Suprapubic skin (tissue), 4 donors: ENCODE results near the gene AZI2. TPM values are rescaled to one million over a fixed set of nuclear protein-coding genes. Genes with fewer than 3 reads are reported as not detected.

Experiments used
- DNase-seq, 2 donors: peaks; one replicate each; pipeline ENCODE4 v3.0.0-alpha.2; 2019; ENCODE audit warnings: low spot score in 2 of 2
- H3K27ac ChIP-seq: fragments of 200-600 bp; sonication (generic); one replicate; pipeline ENCODE4 v1.5.1; 2019
- H3K27me3 ChIP-seq: fragments of 200-600 bp; sonication (generic); one replicate; pipeline ENCODE4 v1.5.1; 2019
- H3K36me3 ChIP-seq: fragments of 200-600 bp; sonication (generic); one replicate; pipeline ENCODE4 v1.5.1; 2019
- H3K4me1 ChIP-seq: fragments of 200-600 bp; sonication (generic); one replicate; pipeline ENCODE4 v1.5.1; 2019
- H3K4me3 ChIP-seq: fragments of 200-600 bp; sonication (generic); one replicate; pipeline ENCODE4 v1.5.1; 2019; ENCODE audit warnings: mild to moderate bottlenecking
- H3K9me3 ChIP-seq: fragments of 200-600 bp; sonication (generic); one replicate; pipeline ENCODE4 v1.5.1; 2019
- CTCF ChIP-seq, 2 donors: fragments of 200-600 bp in 1 of 2; fragments of 450-650 bp in 1 of 2; sonication (generic) in 1 of 2; IDR thresholded peaks; one replicate each; pipeline ENCODE4 v1.5.1; 2016 to 2019; ENCODE audit warnings: antibody characterized with exemption in 2 of 2, mild to moderate bottlenecking in 1 of 2, moderate library complexity in 1 of 2
- EP300 ChIP-seq: sonication (generic); formaldehyde crosslinking; IDR thresholded peaks from one replicate; pipeline ENCODE4 v1.6.1; 2017; ENCODE audit warnings: antibody characterized with exemption
- POLR2A ChIP-seq, 2 donors: fragments of 450-650 bp; IDR thresholded peaks; one replicate each; pipeline ENCODE4 v1.6.1; 2017; ENCODE audit warnings: antibody characterized with exemption in 2 of 2, mild to moderate bottlenecking in 2 of 2, moderate library complexity in 2 of 2
- POLR2AphosphoS5 ChIP-seq, 3 donors: sonication (generic); formaldehyde crosslinking; IDR thresholded peaks; one replicate each; pipeline ENCODE4 v1.6.1; 2017; ENCODE audit warnings: antibody characterized with exemption in 3 of 3
- WGBS: methylation state at CpG from one replicate; pipeline ENCODE4 v1.1.5; 2018; 5-methylcytosine and 5-hydroxymethylcytosine counted together
- total RNA-seq, 4 donors: library from RNA; depleted of rRNA; stranded (reverse); fragments of >200 nt; gene quantifications; one replicate each; pipeline ENCODE4 v1.1.0, GENCODE V29; 2016

AZI2 gene
- total RNA-seq, 4 donors from 2014 or later: 49.0 to 82.2 (median 57.6) TPM

- no peak for DNase-seq
- Histone ChIP-seq H3K4me3 (peak overlapping the region; percentile 79), H3K4me1 (peaks cover 39% of the 10 kb centered on the region), H3K27ac (peak overlapping the region; percentile 99), H3K9me3 (peaks cover 14% of the 10 kb centered on the region), H3K27me3 (no peaks in the 10 kb centered on the region), H3K36me3 (peaks cover 18% of the 10 kb centered on the region)
- no peak for TF ChIP-seq POLR2AphosphoS5 (IDR thresholded peaks at IDR 0.05)
- TF ChIP-seq POLR2A (IDR thresholded peaks at IDR 0.05): no peak
- no peak for TF ChIP-seq CTCF (IDR thresholded peaks at IDR 0.05)
- TF ChIP-seq EP300: no peak
- 19% methylated on average over 13 of the region's 13 CpGs for WGBS
Observed at GRCh38 chr3:28349469-28350000, 911 bp upstream of the AZI2 start.

DNA sequence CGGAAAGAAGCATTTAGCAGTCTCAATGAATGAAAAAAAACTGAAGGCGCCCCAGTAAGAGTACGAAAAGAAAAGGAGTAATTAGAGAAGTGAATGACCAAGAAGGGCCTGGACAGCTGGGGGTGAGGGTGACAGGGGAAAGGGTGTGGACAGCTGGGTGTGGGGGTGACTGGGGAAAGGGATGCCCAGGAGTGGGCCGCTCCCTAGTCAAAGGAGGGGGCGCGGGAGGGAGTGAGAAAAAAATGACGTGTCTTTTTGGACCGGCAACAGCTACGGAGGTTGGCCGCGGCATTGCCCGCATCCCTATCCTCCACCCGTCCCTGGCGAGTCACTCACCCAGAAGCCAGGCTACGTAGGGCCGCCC is 377 bp downstream of the AZI2 start:
- TF ChIP-seq POLR2A (IDR thresholded peaks at IDR 0.05): no peak
- TF ChIP-seq CTCF (IDR thresholded peaks at IDR 0.05): no peak
- TF ChIP-seq EP300: no peak
- TF ChIP-seq POLR2AphosphoS5 (IDR thresholded peaks at IDR 0.05): no peak
- WGBS: under 1% methylated on average over 14 of the region's 16 CpGs
- Histone ChIP-seq H3K9me3 (peaks cover 6% of the 10 kb centered on the region), H3K27ac (peak overlapping the region; percentile 99), H3K4me1 (peaks cover 51% of the 10 kb centered on the region), H3K36me3 (peaks cover 11% of the 10 kb centered on the region), H3K4me3 (peak overlapping the region; percentile 79), H3K27me3 (no peaks in the 10 kb centered on the region)
- DNase-seq: peak in 1 of 2 donors; percentile 97

DNA sequence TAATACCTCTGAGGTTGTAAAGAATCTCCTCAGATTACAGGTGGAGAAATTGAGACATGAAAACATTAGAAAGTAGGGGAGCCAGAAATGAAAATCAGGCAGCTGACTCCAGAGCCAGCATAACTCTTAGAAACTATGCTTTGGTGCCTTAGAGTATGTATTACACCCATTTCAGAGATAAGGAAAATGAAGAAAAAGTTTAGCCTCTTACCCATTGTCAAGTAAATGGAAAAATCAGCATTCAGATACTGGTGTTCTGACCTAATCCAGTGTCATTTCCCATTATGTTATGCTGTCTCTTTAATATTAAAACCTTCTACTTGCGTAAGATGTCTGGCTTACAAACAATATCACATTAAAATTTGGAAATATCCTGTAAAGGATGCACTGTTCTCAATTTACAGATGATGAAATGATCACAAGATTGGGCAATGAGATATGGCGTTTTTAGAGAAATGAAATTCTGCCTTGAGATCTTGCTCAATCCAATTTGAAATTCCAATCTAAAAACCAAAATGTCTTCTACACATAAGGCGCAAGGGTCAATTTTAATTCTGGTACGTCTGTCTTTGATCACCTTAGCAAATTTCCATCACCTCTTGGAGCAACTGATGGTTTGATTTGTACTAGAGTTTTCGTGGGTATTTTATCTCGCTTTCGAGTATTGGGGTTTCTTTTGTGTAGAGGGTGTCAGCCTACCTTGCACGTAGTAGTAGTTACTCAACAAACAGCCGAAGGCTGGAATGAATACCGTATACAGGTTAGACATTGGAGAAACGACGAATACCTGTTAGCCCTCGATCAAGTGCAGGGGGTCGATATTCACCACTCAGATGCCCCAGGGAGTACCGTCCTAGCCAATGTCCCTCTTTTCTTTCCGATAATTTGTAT is 1.0 kb downstream of the AZI2 start:
- DNase-seq: no peak
- TF ChIP-seq POLR2AphosphoS5 (IDR thresholded peaks at IDR 0.05): peak in 2 of 3 donors; percentile 47 to 71
- no peak for TF ChIP-seq POLR2A (IDR thresholded peaks at IDR 0.05)
- no peak for TF ChIP-seq EP300
- TF ChIP-seq CTCF (IDR thresholded peaks at IDR 0.05): no peak
- H3K4me3 ChIP-seq: peak overlapping the region; percentile 79
- H3K27me3 ChIP-seq: no peaks in the 10 kb centered on the region
- H3K27ac ChIP-seq: peak overlapping the region; percentile 99
- 11% methylated on average over 16 of the region's 16 CpGs for WGBS
- no peaks in the 10 kb centered on the region for H3K9me3 ChIP-seq
- H3K4me1 ChIP-seq: peaks cover 58% of the 10 kb centered on the region
- H3K36me3 ChIP-seq: peaks cover 8% of the 10 kb centered on the region

DNA sequence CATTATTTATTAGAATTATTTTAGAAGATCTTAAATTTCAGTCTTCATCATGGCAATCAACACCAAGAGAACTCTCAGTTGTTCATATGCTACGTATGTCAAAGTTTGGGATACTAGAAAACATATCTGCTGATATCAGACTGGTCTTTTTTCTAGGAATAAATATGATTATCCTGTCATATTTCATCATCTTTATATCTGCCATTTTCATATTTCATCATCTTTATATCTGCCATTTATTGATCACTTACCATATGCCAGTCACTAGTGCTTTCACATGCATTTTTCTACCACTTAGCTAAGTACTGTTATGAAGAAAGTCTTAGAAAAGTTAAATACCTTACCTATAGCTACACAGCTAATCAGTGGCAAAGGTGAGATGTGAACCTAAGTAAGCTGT is 2.9 kb downstream of the AZI2 start:
- DNase-seq: no peak
- peaks cover 66% of the 10 kb centered on the region for H3K4me1 ChIP-seq
- no peak overlapping the region for H3K27ac ChIP-seq
- H3K36me3 ChIP-seq: no peaks in the 10 kb centered on the region
- WGBS: 93% methylated on average over 1 of the region's 1 CpG
- no peak overlapping the region for H3K4me3 ChIP-seq
- TF ChIP-seq EP300 (no peak), CTCF (IDR thresholded peaks at IDR 0.05) (no peak), POLR2AphosphoS5 (IDR thresholded peaks at IDR 0.05) (no peak), POLR2A (IDR thresholded peaks at IDR 0.05) (no peak)
- no peaks in the 10 kb centered on the region for H3K9me3 ChIP-seq
- no peaks in the 10 kb centered on the region for H3K27me3 ChIP-seq

DNA sequence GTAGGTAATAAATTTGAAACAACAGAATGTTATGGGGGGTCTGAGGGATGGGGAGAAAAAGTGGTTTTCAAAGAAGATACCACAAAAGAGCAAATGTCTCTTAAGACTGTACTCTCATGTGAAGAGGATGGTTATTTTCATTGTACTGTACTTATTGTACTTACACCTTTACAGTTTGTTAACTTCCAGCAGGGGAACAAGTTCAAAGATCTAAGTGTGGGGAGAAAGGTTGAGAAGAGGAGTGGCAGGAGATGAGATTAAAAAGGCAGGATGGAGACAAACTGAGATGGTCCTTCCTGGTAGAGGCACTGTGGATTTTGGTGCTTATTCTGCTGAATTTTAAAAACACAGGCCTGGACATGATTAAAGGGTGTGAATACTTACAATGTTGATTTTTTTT is 5.5 kb downstream of the AZI2 start:
- Histone ChIP-seq H3K9me3 (no peaks in the 10 kb centered on the region), H3K27ac (no peak overlapping the region), H3K27me3 (no peaks in the 10 kb centered on the region), H3K4me1 (peaks cover 56% of the 10 kb centered on the region), H3K36me3 (peaks cover 11% of the 10 kb centered on the region), H3K4me3 (no peak overlapping the region)
- TF ChIP-seq POLR2A (IDR thresholded peaks at IDR 0.05) (no peak), POLR2AphosphoS5 (IDR thresholded peaks at IDR 0.05) (no peak), EP300 (no peak), CTCF (IDR thresholded peaks at IDR 0.05) (no peak)
- DNase-seq: no peak
